NCI-H2227 (cell line): ENCODE results near the gene NAALADL2.
"Not testable (repeated sequence)": the region's sequence is repeated elsewhere in the genome, so short reads cannot be mapped to it uniquely, and the experiment has no call there.

ENCODE experiments used
- DNase-seq: peaks from one replicate; lab custom pipeline; 2025; ENCODE audit not compliant: unreplicated experiment; lab: John Stamatoyannopoulos, UW

Gene NAALADL2

DNA sequence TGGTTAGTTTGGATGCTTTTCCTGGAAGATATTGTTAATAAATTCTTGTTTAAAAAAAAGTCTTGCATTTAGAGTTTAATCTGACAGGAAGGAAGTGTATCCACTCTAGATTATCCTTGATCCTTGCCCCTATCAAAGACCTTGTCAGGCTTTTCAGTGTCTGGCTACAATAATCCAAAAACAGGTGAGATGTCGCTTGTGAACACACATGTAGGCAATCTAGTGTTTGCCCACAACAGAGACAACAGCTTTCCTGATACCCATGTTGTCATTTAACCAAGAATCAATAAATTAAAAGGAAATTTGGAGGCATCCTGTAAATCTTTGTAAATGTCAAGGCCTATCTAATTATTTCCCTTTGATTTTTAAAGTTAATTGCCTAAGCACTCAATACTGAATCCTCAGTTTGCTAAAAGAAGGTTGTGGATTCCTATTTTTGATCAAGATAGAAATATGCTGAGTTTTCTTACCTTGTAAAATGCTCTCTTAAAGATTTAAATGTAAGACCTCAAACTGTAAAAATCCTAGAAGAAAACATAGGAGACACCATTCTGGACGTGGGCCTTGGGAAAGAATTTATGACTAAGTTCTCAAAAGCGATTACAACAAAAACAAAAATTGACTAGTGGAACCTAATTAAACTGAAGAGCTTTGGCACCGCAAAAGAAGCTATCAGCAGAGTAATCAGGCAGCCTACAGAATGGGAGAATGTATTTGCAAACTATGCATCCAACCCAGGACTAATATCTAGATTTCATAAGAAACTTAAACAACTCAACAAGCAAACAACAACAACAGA lies 207.7 kb downstream of the NAALADL2 start:
- no peak for DNase-seq

- DNase-seq: no peak
Observed at GRCh38 chr3:175068587-175068986, 209.5 kb downstream of the NAALADL2 start.

- no peak for DNase-seq
Observed at GRCh38 chr3:175070946-175071345, 211.8 kb downstream of the NAALADL2 start.

GRCh38 chr3:175073219-175073905 lies 214.2 kb downstream of the NAALADL2 start:
- no peak for DNase-seq

DNA sequence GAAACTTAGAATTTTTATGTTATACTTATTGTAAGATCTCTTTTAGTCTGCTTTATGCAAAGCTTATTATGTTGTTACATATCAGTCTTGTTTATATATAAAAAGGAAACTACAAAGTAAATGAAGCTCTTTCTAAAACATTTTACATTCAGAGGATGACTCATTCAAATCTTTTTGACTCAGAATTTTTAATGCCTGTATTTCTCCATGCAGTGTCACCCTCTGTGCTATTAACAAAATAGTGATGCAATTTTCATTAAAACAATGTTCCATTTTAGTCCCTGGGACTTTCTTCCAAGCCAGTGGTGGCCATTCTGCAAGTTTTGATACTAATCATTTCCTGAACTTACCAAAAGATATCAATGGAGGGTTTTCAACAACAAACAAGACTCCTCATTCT lies 216.1 kb downstream of the NAALADL2 start:
- no peak for DNase-seq

DNA sequence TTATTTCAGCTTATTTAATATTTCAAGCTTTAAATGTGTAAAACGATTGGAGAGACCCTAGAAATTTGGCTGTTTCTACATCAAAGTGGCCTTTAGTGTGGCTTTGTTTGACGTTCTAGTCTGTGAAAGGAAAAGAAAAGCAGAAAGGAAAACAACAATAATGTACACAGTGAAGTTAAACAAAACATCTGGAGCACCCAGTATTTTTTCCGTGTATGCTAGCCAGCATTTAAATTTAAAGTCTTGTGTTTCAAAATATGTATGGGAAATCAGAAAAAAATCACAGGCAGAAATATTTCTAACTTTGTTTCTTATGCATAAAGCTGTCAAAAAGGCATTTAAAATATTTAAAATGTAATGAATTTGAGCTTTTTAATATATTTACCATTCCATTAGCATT lies 218.1 kb downstream of the NAALADL2 start:
- no peak for DNase-seq

DNA sequence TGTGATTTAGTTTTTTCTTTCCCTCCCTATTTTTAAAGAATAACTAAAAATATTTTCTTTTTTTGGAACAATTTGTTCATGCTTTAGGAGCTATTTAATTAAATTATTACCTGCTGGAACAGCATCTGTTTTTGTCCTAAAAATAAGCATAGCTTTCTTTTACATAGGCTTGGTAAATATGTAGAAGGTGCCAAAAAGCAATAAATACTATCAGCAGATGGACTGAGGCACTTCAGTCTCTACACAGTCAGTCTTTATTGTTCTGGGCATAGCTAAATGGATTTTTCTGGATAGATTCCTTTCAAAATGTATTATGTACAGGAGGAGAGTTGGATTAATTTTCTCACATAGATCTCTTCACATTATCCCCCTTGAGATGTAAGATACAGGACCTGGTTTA lies 223.5 kb downstream of the NAALADL2 start:
- no peak for DNase-seq

GRCh38 chr3:175087128-175087527 lies 228.0 kb downstream of the NAALADL2 start:
- DNase-seq: not testable (repeated sequence)

- DNase-seq: no peak
Observed at GRCh38 chr3:175088766-175089380, 229.7 kb downstream of the NAALADL2 start.

DNA sequence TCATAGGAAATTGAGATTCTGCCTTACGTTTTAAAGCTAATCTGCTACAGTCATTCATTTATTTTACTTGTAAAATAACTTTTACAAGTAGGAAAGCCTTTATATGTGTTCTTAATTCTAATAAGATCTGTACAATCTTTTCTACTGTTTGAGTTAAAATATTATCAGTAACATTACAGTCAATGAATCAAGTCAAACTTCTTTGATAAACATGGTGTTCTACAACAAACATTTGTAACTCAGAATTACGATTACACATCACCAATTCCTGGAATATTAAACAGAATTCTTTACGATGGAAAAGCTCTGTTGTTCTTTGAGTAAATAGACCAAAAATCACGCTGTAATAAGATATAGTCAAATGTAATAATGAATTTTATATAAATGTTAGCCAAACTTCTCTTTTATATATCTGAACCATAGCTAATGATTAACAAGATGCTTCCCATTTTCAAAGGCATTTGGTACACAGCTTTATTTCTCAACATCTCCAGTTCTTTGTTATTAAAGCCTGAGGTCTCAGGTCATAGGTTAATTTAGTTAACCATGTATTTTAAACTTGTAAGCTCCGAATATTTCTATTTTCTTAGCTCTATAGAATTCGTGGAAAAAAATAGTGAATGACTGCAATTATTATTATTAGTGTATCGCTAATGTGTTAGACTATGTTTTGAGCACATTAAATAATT lies 232.4 kb downstream of the NAALADL2 start:
- no peak for DNase-seq

- DNase-seq: no peak
Observed at GRCh38 chr3:175093748-175094147, 234.6 kb downstream of the NAALADL2 start.

DNA sequence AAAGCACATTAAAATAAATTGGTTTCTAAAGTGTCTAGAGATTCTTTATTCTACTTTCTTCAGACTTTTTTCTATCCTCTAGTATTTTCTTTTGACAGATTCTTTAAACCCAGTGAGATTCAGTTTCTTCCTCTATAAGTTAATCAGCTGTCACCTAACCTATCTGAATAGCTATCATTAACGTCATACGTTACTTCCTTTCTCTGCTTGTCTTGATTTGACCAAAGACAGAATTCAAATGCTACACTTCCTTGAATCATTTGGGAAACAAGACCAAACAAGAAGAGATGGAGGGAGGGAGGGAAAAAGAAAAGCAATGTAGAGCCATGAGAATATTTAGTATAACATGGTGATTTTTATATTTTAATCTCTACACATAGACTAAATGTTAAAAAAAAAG lies 235.2 kb downstream of the NAALADL2 start:
- no peak for DNase-seq

DNA sequence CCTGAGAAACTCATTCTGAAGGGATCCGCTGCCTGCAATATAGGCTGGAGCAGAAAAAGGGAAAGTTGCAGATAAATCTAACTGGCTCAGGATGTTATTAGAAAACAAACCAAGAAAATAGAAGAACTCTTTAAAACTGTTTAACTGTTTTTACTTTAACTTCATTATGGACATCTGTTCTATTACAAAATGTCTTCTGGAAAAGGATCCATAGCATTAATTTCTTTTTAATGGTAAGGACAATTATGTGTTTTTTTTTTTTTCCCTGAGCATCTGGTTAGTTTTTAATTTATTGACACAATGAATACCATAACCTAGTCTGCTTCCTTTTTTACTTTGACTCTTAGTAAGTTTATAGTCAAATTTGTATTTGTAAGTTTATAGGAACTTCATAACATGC lies 239.5 kb downstream of the NAALADL2 start:
- DNase-seq: no peak

GRCh38 chr3:175102161-175102560 lies 243.0 kb downstream of the NAALADL2 start:
- no peak for DNase-seq

GRCh38 chr3:175103298-175103697 lies 244.2 kb downstream of the NAALADL2 start:
- DNase-seq: no peak

DNA sequence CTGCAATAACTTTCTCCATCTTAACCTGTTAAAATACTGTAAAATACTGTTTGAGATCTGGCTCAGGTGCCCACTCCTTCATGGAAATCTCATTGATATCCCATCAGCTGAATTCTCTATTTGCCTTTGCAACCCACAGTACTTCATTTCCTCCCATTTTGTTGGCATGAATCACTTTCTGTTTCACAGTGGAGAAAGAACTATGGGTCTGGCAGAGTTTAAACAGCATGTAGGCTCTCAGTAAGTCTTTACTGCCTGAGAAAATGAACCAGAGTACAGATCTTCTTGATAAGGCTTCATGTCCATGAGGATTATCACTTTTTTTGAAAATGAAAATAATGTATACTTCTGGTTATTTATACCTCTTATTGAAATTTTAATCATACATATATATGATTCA lies 245.9 kb downstream of the NAALADL2 start:
- DNase-seq: no peak

GRCh38 chr3:175107231-175107630 lies 248.1 kb downstream of the NAALADL2 start:
- no peak for DNase-seq

DNA sequence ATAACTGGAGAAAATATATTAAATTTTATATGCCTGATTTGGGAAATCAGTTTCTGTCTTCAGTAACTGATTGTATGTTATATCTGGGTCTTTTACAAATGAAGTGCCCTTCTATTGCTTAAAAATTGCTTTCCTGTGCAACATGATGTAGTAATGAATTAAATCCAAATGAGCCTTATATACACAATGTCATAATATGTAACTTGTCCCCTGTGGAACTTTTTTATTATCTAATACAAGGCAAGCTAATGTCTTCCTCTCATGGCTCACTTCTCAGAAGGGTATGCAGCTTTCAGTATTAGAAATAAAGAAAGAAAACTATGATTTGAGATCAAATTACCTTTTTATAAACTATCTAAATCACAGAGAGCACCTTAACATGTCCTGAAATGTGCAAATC lies 248.9 kb downstream of the NAALADL2 start:
- no peak for DNase-seq

DNA sequence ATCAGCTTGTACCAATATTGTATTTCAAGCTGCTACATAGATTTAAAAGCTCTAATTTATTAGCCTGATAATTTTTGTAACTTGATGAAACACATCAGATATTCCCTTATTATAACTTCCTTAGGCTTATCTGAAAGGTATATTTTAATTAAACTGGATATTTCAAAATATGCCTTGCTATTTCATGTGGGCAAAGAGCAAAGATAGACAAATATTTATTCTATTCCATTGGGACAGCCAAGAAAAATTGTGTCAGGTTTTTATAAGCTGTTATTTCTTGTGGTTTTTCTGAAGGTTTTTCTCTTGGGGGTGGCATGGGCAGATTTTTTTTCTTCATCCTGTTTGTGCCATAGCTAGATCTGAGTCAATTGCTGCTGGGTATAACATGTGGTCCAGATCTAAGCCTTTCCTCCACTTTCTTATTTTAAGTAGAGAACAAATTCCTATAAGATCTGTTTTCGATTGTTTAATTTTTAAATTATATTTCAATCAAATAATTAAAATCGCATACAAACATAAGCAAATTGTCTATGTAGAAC lies 249.5 kb downstream of the NAALADL2 start:
- DNase-seq: no peak

DNA sequence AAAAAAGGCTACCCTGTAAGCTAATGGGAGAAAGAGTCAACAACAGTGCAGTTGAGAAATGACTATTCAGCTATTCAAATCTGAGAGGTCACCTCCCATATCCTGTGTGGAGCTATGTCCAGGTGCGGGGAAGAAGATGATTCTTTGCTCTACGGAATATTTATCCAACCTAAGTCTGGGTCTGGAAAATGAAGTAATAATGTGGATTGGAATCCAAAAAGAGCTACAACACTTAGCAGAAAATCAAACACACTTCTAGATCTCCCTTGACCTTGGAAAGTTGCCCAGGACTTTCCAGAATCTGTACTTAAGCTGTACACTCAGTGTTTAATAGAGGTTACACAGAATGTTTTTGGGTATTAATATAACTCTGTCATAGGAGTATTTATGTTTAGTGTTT lies 251.9 kb downstream of the NAALADL2 start:
- no peak for DNase-seq

DNA sequence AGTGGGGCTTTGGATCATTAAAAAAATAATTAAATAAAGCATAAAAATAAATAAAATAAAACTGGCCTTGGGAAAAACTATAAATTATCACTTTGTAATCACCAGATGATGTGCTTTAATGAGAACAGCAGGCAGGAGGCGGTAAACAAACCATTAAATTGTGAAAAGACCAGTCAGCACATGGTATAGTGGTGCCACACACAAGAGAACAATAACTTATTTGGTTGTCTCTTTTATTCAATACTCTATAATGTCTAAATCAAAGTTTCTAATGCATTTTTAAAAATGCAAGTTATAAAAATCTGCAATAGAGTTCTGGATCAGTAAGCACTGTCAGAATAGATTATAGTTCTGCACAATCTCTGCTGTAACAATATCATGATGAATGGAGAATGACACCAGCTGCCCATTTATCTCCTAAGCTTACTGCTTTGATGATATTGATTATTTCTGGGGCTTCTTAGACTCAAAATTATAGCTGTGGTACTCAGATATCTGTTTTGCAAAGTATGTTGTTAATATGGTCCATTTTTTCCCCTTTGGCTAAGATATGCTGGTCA lies 259.3 kb downstream of the NAALADL2 start:
- DNase-seq: peak; percentile 3
